GM18526 (cell line): ENCODE measurements around the gene RASSF7.

Experiments
- POLR2A ChIP-seq: IDR thresholded peaks from 3 replicates; pipeline ENCODE4 v1.6.1; 2011; ENCODE audit not compliant: insufficient read length; ENCODE audit errors: extremely low read depth

RASSF7 gene

GRCh38 chr11:530960-531831 is 29.6 kb upstream of the RASSF7 start:
- TF ChIP-seq POLR2A: no peak

- no peak for TF ChIP-seq POLR2A
Measured at GRCh38 chr11:531919-532526, 28.7 kb upstream of the RASSF7 start.

DNA sequence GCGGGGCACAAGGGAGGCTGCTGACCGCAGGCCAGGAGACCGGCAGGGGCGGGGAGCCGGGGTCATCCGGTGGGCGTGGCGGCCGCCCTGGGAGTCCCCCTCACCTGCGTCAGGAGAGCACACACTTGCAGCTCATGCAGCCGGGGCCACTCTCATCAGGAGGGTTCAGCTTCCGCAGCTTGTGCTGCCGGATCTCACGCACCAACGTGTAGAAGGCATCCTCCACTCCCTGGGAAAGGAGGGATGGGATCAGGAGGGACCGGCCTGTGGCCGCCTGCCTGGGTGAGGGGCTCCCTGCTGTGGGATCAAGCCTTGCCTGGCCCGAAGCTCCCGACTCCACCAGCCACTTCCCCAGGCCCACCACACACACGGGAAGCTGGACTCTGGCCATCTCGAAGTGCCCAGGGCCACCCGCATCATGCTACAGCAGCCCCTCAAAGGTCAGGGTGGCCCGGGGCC is 28.2 kb upstream of the RASSF7 start:
- no peak for TF ChIP-seq POLR2A

GRCh38 chr11:532986-533585 is 27.7 kb upstream of the RASSF7 start:
- no peak for TF ChIP-seq POLR2A

DNA sequence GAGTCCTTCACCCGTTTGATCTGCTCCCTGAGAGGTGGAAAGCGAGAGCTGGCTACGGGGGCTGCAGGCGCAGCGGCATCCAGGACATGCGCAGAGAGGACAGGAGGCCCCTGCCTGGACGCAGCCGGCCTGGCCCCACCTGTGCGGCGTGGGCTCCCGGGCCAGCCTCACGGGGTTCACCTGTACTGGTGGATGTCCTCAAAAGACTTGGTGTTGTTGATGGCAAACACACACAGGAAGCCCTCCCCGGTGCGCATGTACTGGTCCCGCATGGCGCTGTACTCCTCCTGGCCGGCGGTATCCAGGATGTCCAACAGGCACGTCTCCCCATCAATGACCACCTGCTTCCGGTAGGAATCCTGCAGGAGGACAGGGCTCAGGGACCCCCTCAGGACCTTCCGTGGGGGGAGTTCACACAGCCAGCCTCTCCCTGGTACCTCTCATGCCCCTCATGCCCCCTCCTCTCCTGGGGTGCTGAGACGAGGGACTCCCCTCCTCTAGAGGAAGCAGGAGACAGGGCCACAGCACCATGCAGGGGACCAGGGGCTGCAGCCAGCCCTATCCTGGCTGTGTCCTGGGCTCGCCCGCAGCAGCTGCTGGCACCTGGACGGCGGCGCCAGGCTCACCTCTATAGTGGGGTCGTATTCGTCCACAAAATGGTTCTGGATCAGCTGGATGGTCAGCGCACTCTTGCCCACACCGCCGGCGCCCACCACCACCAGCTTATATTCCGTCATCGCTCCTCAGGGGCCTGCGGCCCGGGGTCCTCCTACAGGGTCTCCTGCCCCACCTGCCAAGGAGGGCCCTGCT is 27.0 kb upstream of the RASSF7 start:
- no peak for TF ChIP-seq POLR2A

- TF ChIP-seq POLR2A: no peak
Measured at GRCh38 chr11:534396-535209, 26.2 kb upstream of the RASSF7 start.

DNA sequence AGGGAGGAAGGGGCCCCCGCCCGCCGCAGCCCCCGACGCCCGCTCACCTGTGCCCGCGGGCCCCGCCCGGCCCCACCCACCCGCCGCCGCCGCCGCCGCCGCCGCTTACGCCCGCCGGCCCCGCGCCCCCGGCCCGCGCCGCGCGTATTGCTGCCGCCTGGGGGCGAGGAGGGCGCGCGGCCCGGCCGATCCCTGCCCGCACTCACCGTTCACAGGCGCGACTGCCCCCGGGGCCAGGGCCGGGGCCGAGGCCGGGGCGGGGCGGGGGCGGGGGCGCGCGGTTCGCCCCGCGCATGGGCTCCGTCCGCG is 25.6 kb upstream of the RASSF7 start:
- no peak for TF ChIP-seq POLR2A

DNA sequence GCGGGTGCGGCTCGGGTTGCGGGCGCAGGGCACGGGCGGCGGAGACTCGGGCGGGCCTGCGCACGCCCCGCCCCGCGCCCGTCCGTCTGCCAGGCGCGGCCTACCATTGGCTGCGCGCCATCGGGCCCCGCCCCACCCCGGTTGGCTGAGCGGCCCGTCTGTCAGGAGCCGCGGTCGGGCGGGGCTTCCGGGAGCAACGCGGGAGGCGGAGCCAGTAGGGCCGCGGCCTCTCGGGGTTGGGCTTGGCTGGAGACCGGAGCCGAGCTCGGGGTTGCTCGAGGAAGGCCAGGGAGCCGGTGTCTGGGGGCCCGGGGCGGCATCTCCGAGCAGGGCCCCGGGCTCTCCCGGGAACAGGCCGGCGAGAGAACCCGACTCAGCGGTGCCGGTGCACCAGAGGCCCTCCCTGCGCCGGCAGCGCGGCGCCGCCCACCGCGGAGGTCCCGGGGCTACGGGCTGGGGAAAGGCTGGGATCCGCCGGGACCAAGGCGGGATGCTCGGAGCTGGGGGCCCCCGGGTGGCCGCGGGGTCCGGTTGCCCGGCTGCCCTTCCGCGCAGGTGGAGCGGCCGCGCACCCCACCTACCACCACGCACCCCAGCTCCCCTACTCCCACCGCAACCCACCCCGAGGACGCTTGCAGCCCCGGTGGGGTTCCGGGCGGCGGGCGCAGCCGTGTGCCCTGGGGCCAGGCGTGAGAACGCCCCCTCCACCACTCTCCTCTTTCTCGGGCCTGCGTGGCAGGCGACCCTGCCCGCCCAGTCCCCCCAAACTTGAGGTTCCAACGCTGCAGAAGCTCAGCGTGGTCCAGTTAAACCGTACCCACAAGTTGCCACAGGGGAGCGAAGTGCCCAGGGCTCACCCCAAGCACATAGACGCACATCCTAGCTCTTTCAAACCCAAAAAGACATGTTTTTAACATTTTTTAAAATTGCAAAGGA is 25.0 kb upstream of the RASSF7 start, which contains the start of gene HRAS:
TSS of gene HRAS (minus strand) at position 58 of the 936 bp plus-strand sequence.
- TF ChIP-seq POLR2A: peak; percentile 85

- TF ChIP-seq POLR2A: peak; percentile 68
Measured at GRCh38 chr11:536841-537621, 23.7 kb upstream of the RASSF7 start, which contains the start of gene LRRC56. TSS of gene LRRC56 (plus strand) at chr11:537527. CDS start at chr11:540685, 3,158 bp downstream.

GRCh38 chr11:537622-538430 is 22.9 kb upstream of the RASSF7 start:
- TF ChIP-seq POLR2A: no peak

- TF ChIP-seq POLR2A: no peak
Measured at GRCh38 chr11:538431-539051, 22.2 kb upstream of the RASSF7 start.

DNA sequence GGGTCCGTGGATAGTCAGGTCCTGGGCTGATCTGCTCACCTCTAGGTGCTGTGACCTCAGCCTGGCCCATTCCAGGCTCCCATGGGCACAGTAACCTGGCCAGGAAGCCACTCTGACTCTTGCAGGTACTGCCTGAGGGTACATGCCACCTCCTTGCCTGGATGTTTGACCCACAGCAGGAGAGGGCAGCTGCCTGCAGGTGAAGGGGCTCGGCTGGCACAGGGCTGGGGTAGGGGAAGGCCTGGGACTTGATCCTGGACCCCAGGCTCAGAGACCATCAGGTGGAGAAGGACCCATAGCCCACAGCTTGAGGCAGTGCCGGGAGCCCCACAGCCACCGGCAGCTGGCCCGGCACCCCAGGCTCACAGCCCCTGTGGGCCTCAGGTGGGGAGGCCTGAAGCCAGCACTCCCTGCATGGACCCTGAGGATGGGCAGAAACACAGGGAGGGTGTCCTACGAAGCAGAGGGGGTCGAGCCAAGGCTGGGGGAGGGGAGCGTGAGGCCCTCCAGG is 20.7 kb upstream of the RASSF7 start:
- no peak for TF ChIP-seq POLR2A
